ENCODE data around the gene GNAO1.

DNA sequence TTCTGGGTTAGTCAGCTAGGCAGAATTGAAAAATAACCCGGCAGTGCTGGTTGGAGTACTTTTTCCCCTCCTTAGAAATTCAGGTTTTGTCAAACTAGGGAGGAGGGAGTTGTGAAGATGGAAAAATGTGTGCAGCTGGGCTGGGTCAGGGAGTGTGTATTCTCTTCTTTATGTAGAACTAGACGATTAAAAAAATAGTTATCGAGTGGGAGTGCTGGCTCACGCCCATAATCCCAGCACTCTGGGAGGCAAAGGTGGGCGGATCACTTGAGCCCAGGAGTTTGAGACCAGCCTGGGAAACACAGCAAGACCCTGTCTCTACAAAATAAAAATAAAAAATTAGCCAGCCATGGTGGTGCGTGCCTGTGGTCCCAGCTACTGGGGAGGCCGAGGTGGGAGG is 106.4 kb downstream of the GNAO1 start:
- TF ChIP-seq CTCF (IDR thresholded peaks at IDR 0.05) (no peak), POLR2A (IDR thresholded peaks at IDR 0.05) (no peak)
